Measurements from ENCODE around the gene KRT31.

GRCh38 chr17:41367426-41368075 is 29.9 kb downstream of the KRT31 start:
- TF ChIP-seq CTCF (IDR thresholded peaks at IDR 0.05; ENCODE audit: borderline replicate concordance, extremely low read depth, low read length, poor library complexity, severe bottlenecking) (no peak), EZH2 (IDR thresholded peaks at IDR 0.05; ENCODE audit: borderline replicate concordance, low read depth, low read length, severe bottlenecking) (no peak)
